Measurements from ENCODE around the gene ATP2A3.

Gene ATP2A3

GRCh38 chr17:3910420-3911270 is 53.6 kb downstream of the ATP2A3 start:
- DNase-seq (ENCODE audit: low spot score): no peak

GRCh38 chr17:3909257-3909656 is 55.0 kb downstream of the ATP2A3 start:
- DNase-seq (ENCODE audit: low spot score): no peak

- DNase-seq (ENCODE audit: low spot score): no peak
Measured at GRCh38 chr17:3907483-3908216, 56.6 kb downstream of the ATP2A3 start.

- DNase-seq (ENCODE audit: low spot score): no peak
Measured at GRCh38 chr17:3906881-3907280, 57.4 kb downstream of the ATP2A3 start.

- no peak for DNase-seq (ENCODE audit: low spot score)
Measured at GRCh38 chr17:3905017-3905520, 59.2 kb downstream of the ATP2A3 start.

- DNase-seq (ENCODE audit: low spot score): no peak
Measured at GRCh38 chr17:3904501-3904900, 59.7 kb downstream of the ATP2A3 start.

GRCh38 chr17:3903881-3904290 is 60.4 kb downstream of the ATP2A3 start:
- DNase-seq (ENCODE audit: low spot score): no peak

GRCh38 chr17:3903051-3903825 is 61.0 kb downstream of the ATP2A3 start:
- DNase-seq (ENCODE audit: low spot score): no peak

- no peak for DNase-seq (ENCODE audit: low spot score)
Measured at GRCh38 chr17:3900646-3901045, 63.6 kb downstream of the ATP2A3 start.

- no peak for DNase-seq (ENCODE audit: low spot score)
Measured at GRCh38 chr17:3897731-3898130, 66.5 kb downstream of the ATP2A3 start.

- no peak for DNase-seq (ENCODE audit: low spot score)
Measured at GRCh38 chr17:3896968-3897235, 67.3 kb downstream of the ATP2A3 start.

GRCh38 chr17:3896108-3896967 is 67.9 kb downstream of the ATP2A3 start:
- DNase-seq (ENCODE audit: low spot score): no peak

- no peak for DNase-seq (ENCODE audit: low spot score)
Measured at GRCh38 chr17:3895354-3895753, 68.9 kb downstream of the ATP2A3 start.

GRCh38 chr17:3894911-3895343 is 69.3 kb downstream of the ATP2A3 start:
- DNase-seq (ENCODE audit: low spot score): no peak

- no peak for DNase-seq (ENCODE audit: low spot score)
Measured at GRCh38 chr17:3894188-3894587, 70.0 kb downstream of the ATP2A3 start.

GRCh38 chr17:3893720-3894116 is 70.5 kb downstream of the ATP2A3 start:
- DNase-seq (ENCODE audit: low spot score): no peak

GRCh38 chr17:3893003-3893719 is 71.1 kb downstream of the ATP2A3 start, which contains the start of gene CAMKK1:
Gene CAMKK1, minus strand, starts transcription at chr17:3893053. Its CDS starts 7,366 bp downstream, at chr17:3885687.
- peak; percentile 90 for DNase-seq (ENCODE audit: low spot score)

- peak; percentile 42 for DNase-seq (ENCODE audit: low spot score)
Measured at GRCh38 chr17:3892095-3892998, 71.9 kb downstream of the ATP2A3 start.

- no peak for DNase-seq (ENCODE audit: low spot score)
Measured at GRCh38 chr17:3891626-3892094, 72.6 kb downstream of the ATP2A3 start.

GRCh38 chr17:3890878-3891219 is 73.4 kb downstream of the ATP2A3 start:
- DNase-seq (ENCODE audit: low spot score): no peak

Measured in activated CD4-positive, alpha-beta T cell treated with anti-CD3 and anti-CD28 coated beads, Interleukin-2, Interleukin-4, amounts not matched to agents 100 ng/mL and 50 ng/mL, durations not matched to agents 16 hours and 8 hours (primary cell).